Globus pallidus (tissue), 1 donor: ENCODE data around the gene SIN3A.

Source experiments
- DNase-seq: peaks from one replicate; pipeline ENCODE4 v3.0.0-alpha.2; 2015; ENCODE audit warnings: low spot score

The SIN3A gene

GRCh38 chr15:75380773-75381172, 70.7 kb downstream of the SIN3A start:
- DNase-seq = no peak

DNA sequence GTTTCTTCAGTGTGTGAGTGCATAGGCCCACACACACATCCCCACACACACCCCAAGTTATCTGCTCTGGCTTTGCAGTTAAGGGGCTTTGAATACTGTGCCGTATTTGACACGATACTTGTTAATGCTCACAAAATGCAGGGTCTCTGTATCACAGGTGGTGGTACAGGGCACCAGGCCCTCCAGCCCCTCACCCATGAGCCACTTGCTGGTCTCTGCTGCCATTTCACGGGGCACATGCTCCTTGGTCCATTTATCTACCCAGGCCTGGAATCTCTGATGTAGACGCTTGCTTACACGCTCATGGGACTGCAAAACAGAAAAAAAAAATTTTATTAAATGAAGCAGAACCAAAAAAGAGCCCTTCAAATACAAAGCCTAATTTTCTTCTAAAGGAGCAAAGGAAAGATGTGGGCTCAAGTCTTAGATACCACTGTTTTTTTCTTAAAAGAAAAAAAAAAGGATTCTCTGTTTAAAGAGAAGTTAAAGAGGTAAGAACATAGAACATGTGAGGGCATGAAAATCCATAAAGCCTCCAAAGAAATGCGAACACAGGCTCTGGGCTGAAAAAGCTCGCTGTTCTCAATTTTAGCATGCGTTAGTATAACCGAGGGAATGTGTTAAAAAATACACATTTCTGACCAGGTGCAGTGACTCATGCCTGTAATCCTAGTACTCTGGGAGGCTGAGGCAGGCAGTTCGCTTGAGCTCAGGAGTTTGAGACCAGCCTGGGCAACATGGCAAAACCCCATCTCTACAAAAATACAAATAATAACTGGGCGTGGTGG, 79.4 kb downstream of the SIN3A start:
- DNase-seq = no peak

- DNase-seq = no peak
Measured at GRCh38 chr15:75371486-75371885, 80.0 kb downstream of the SIN3A start.

- no peak for DNase-seq
Measured at GRCh38 chr15:75369897-75370581, 81.5 kb downstream of the SIN3A start.

DNA sequence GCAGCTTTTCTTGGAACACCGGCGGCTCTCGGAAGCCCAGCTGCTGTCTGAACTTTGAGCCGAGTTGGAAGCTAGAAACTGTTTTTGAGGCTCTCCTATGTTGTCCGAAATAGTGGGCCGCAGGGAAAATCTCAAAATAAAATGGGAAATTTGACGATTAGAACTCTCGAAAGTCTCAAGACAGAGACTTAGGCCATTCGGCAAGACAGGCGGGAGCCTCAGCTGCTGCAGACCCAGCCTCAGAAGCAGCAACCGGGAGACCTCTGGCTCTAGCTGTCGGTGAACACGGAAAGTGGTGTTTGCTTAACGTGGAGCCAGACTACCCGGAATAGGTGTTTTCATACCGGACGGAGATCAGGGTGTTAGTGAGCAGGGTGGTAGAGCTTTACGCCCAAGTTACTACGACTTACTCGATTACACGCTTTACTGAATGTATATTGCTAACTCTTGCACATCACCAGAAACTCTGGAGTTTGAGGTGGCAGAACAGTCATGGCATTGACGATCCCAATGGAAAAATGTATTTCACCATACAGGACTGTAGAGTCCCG, 82.7 kb downstream of the SIN3A start:
- DNase-seq = no peak

- peak; percentile 89 for DNase-seq
Measured at GRCh38 chr15:75367913-75368688, 83.4 kb downstream of the SIN3A start, which contains the start of gene MAN2C1. Gene MAN2C1 (minus strand): TSS chr15:75368607. CDS start chr15:75368583, 24 bp downstream.

DNA sequence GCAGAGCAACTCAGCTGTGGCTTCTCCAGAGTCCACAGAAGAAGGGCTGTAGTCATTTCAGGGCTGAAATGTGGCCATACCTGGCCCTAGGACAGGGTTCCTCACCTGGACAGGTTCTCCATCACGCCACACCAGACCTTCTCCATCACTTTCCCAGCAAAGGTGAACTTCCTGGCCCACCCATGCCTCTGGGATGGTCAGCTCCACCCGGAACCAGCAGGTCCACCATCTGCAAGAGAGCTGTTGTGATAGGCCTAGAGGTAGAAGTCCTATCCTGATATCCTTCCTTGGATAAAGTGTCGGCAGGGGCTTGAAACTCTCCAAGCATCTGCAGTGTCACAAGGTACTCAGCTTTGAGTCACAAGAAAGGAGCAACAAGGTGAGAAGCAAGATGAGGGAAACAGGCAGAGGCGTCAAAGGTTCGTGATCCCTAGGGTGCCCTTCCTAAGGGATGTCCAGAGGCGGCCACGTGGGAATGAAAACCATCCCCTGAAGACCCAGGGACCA, 84.0 kb downstream of the SIN3A start:
- no peak for DNase-seq

DNA sequence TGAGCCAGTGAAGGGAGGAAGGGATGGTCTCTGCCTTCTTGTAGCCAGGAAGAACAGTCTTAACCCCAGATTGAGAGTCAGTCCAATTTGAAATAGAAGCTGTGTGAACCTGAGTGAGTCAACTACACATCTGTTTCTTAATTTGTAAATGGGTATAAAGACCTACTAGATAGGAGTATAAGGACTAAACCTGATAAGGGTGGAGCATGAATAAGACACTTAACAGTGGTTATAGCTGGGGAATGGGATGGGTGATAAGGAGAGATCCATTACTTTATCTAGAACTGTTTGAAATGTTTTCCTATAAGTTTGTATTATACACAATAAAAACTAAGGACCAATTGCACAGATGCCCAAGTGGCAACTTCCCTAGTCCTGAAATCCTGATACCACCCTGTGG, 84.5 kb downstream of the SIN3A start:
- DNase-seq = no peak

- DNase-seq = no peak
Measured at GRCh38 chr15:75366163-75366562, 85.3 kb downstream of the SIN3A start.

DNA sequence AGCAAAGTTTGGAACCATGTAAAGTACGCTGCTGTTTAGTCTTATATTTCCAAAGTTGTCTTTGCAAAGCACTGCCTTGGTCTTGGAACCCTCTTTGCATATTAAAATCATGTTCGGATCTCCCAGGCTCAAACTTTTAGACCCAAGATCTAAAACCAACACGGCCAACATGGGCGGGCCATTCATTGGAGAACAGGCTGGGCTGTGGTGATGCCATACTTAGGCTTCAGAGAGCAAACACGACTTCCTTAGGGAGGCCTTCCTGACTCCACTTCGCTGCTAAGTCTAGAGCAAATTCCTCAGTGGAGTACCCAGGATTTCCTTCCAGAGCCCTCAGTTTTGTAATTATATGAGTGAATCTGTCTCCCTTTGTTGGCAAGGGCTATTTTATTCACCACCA, 86.6 kb downstream of the SIN3A start:
- DNase-seq = no peak

GRCh38 chr15:75363786-75364185, 87.7 kb downstream of the SIN3A start:
- DNase-seq = no peak

- DNase-seq = no peak
Measured at GRCh38 chr15:75362642-75363249, 88.7 kb downstream of the SIN3A start.

- no peak for DNase-seq
Measured at GRCh38 chr15:75361989-75362641, 89.4 kb downstream of the SIN3A start.

DNA sequence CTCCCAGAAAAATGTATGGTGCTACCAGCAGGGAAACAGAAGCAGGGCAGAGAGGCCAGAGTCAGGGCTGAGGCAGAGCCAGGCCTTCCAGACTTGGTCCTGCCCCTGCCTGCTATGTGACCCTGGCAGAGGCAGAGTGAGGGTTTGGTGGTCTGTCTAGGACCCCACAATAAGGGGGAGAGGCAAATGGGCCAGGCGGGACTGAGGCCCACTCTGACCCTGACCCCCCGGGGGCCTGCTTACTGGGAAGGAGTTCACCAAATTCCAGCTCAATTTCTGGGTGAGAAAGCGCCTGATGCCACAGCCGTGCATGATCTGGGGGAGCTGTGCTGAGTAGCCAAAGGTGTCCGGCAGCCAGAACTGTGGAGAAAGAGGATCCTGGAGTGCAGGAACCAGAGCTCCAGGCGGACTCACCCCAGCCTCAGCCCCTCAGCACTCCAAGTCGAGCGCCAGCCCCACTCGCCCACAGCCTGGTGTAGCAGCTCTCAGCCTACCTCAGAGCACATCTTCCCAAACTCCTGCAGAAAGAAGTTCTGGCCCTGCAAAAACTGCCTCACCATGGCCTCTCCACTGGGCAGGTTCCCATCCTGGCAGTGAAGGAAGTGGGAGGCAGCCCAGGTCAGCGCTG, 90.0 kb downstream of the SIN3A start:
- no peak for DNase-seq

GRCh38 chr15:75360856-75361255, 90.6 kb downstream of the SIN3A start:
- DNase-seq = no peak

DNA sequence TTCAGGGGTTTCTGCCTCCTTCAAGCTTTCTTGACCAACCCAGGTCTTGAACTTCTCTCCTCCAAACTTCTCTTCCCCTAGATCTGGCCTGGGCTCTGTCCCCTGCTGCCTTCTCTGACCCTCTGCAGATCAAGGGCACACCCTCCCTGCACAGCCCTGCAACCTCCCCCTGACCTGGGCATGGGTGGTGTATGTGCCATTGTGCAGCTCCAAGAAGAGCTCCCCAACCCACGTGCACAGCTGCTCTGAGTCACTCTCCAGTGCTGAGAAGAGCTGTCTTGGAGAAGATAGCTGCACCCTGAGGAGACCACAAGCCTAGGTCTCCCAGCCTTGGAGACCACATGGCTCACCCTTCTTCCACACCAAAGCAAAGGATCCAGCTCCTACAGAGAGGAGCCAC, 91.1 kb downstream of the SIN3A start:
- DNase-seq = no peak

DNA sequence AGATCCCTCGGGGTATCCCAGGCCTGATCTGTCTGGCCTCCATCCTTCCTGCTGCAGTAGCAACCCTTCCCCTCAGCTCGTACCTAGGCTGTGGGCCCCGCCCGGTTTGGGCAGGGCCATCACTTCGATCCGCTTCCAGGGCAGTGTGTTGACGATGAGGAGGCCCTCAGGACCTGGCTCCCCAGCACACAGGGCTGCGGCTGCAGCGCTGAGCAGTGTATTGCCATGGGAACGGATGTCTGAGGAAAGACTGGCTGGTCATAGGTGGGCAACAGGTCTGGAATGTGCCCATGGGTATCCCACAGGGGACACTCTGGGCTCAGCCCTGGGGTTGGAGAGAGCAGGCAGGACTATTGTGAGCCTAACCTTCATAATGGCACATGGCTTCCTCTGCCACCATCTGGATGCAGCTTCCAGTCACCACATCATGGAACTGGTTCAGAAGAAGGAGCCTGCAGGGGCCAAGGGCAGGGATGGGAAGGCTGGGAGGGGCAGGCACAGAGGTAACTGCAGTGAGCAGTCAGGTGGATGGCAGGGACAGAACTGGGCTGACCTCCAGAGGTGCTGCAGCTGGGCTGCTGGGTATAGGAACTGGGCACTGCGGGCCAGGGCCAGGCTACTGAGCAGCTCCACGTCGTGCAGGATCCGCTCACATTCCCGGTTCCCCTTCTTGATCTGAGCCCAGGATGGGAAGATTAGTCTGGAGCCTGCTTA, 91.8 kb downstream of the SIN3A start:
- DNase-seq = no peak

DNA sequence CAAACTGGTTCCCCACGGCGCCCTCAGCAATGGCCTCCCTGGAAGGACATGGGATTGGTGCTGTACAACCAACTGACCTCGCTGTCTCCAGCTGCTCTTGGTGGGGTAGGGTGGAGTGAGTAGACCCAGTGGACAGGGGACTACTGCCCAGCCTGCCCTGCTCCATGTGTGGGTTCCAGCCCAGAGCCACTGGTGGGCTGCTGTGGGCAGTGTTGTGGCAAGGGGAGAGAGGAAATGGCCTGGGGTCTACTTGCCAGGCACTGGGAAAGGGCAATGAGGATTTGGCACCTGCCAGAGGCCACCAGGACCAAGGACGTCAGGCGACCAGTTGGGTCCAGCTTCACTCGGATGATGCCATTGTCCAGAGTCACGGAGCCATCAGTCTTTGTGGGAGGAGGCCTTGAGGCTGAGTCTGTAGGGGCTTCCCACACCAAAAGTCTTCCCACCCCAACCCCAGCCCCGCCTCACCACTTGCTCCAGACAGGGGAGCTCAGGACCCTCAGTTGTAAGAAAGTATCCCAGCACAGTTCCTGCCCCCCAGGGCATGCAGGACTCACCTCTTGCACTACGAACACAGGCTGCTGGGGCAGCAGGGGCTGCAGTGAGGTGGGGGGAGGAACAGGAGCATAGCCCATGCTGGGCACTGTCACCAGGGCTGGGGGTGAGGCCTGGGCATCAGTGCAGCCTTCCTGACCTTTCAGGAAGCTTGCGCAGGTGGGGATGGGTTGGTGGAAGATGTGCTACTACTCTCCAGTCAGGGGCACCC, 92.5 kb downstream of the SIN3A start:
- DNase-seq = no peak

DNA sequence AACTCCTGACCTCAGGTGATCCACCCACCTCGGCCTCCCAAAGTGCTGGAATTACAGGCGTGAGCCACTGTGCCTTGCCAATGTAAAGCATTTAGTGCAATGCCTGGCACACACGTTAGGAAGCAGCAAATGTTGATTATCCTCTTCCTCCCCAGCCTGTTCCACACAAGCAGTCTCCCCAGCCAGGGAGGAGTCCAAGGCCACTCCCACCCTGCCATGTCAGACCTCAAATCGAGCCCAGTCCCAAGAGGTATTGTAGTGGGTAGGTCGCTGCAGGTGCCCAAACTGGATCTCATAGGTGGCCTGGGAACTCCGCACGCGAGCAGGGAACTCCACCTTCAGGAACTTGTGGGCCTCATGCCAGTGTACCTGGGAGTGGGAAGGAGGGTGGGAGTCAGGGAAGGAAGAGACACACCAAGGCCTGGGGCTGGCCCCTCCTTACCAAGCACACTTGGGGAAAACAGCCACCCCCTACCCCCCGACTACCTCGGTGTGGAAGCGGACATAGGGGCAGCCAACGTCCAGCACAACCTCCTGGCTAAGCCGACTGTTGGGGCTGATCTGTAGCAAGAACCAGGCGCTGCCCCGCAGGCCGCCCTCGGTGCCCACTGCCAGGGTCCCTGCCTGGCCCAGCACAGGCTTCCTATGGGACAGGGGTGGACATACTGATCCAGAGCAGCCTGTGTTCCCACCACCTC, 93.4 kb downstream of the SIN3A start:
- DNase-seq = no peak
